Muscle of leg (tissue), 11 donors: ENCODE results near the gene ABL1. TPM values are rescaled to one million over a fixed set of nuclear protein-coding genes. Genes with fewer than 3 reads are reported as not detected.
"Not testable (repeated sequence)": the region's sequence is repeated elsewhere in the genome, so short reads cannot be mapped to it uniquely, and the experiment has no call there.

Experiments
- DNase-seq: peaks from one replicate; pipeline ENCODE4 v3.0.0; 2013
- H3K27ac ChIP-seq: one replicate; pipeline ENCODE4 v1.5.1; 2013; ENCODE audit warnings: mild to moderate bottlenecking, low read length, control low read depth
- H3K27me3 ChIP-seq: one replicate; pipeline ENCODE4 v1.6.1; 2013; ENCODE audit warnings: low read length; ENCODE audit not compliant: control insufficient read depth, insufficient read depth
- H3K36me3 ChIP-seq: one replicate; pipeline ENCODE4 v1.6.1; 2013; ENCODE audit warnings: low read length; ENCODE audit not compliant: control insufficient read depth, insufficient read depth
- H3K4me1 ChIP-seq: one replicate; pipeline ENCODE4 v1.6.1; 2013; ENCODE audit warnings: low read length; ENCODE audit not compliant: control insufficient read depth, insufficient read depth
- H3K4me3 ChIP-seq: one replicate; pipeline ENCODE4 v1.5.1; 2013; ENCODE audit warnings: low read length, control low read depth
- H3K9me3 ChIP-seq: replicated peaks from 2 replicates; pipeline ENCODE4 v1.6.1; 2013; ENCODE audit warnings: low read depth, low read length; ENCODE audit not compliant: control insufficient read depth
- WGBS: methylation state at CpG from one replicate; pipeline ENCODE4 v1.1.5; 2013; ENCODE audit warnings: missing lambda C conversion rate; ENCODE audit not compliant: insufficient coverage; 5-methylcytosine and 5-hydroxymethylcytosine counted together
- polyA plus RNA-seq, 8 donors: library from polyadenylated mRNA; unstranded; fragments of 120-200 nt; gene quantifications; one replicate each; pipeline versions ENCODE4 v1.2.1 to v1.2.3, GENCODE V29; 2013; ENCODE audit warnings: inconsistent platforms in 1 of 8, low replicate concordance in 1 of 8; ENCODE audit not compliant: insufficient read length in 8 of 8, insufficient read depth in 1 of 8
- total RNA-seq: library from RNA; stranded (reverse); fragments of 120-200 nt; gene quantifications from one replicate; pipeline ENCODE4 v1.2.4, GENCODE V29; 2013

Gene ABL1
- total and polyA plus RNA-seq, 9 donors: 27.0 to 81.7 (median 67.0) TPM

DNA sequence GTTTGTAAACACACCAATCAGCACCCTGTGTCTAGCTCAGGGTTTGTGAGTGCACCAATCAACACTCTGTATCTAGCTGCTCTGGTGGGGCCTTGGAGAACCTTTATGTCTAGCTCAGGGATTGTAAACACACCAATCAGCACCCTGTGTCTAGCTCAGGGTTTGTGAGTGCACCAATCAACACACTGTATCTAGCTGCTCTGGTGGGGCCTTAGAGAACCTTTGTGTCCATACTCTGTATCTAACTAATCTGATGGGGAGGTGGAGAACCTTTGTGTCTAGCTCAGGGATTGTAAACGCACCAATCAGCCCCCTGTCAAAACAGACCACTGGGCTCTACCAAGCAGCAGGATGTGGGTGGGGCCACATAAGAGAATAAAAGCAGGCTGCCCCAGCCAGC is 75.6 kb downstream of the ABL1 start:
- H3K4me3 ChIP-seq, H3K27ac ChIP-seq, H3K36me3 ChIP-seq, DNase-seq, H3K9me3 ChIP-seq: not testable (repeated sequence)
- peaks cover 23% of the 10 kb centered on the region for H3K27me3 ChIP-seq
- whole genome bisulfite sequencing: no CpG with 5 or more reads among the region's 1 CpG
- peaks cover 19% of the 10 kb centered on the region for H3K4me1 ChIP-seq

DNA sequence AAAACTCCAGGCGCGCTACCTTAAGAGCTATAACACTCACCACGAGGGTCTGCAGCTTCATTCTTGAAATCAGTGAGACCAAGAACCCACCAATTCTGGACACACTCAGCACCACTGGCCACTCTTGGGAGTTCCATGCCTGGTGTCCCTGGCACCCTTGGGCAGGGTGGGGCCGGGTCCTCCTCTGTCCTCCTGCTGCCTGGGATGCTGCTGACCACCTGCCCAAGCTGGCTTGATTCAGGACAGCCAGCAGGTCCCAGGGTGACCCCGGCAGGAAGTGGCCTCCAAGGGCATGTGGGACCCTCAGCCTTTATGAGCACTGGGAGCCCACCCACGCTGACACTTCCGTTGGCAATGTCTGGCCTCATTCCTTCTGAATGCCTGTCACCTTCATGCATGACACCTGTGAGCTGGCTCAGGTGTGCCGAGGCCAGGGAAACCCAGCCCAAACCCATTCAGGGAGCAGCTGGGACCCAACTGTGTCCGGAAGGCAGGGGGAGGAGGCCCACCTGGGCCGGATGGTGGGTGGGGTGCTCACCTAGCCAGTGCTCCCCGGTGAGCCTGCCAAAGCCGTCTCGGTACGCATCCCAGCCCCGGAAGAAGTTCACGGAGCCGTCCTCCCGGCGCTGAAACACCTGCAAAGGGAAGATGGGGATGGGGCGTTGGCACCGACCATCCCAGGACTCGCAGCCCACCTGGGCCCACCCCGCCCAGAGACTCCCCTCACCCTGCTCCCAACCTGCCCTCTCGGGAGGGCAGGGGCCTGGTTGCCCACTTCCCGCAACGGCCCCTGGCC is 76.4 kb downstream of the ABL1 start:
- peaks cover 22% of the 10 kb centered on the region for H3K27me3 ChIP-seq
- DNase-seq: no peak
- 86% methylated on average over 15 of the region's 26 CpGs for WGBS
- H3K9me3 ChIP-seq: no peaks in the 10 kb centered on the region
- H3K36me3 ChIP-seq: no peaks in the 10 kb centered on the region
- H3K4me1 ChIP-seq: peaks cover 21% of the 10 kb centered on the region
- no peak overlapping the region for H3K4me3 ChIP-seq
- no peak overlapping the region for H3K27ac ChIP-seq

DNA sequence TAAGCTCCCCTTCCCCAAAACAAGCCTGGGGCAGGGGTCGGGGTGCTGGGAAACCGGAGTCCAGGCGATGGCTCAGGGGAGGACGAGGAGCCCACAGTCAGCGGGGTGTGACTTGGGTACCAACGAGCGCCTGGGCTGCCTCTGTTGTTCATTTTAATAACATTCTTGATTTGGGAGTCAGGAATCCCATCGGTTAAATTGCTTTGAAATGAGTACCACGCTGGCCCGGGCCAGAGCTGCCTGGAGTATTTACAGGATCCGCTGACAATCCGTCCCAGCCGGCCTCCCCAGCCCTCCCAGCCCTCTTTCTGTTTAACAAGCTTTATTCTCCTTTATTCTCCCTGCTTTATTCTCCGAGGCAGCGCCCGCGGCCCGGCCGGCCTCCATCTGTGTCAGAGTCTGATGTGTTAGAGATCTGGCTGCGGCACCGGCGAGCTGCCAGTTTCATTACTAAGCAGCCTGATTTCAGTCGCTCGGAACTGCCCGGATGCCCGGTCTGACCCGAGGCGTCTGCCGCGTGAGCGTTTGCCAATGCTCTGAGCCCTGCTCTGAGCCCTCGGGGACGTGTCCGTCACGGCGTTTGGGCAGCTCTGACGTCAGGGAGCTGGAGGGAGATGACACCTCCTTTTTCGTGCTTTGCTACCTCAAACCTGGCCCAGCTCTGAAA is 78.0 kb downstream of the ABL1 start:
- peaks cover 27% of the 10 kb centered on the region for H3K4me1 ChIP-seq
- no peaks in the 10 kb centered on the region for H3K36me3 ChIP-seq
- H3K9me3 ChIP-seq: no peaks in the 10 kb centered on the region
- DNase-seq: no peak
- 32% methylated on average over 37 of the region's 38 CpGs for WGBS
- no peak overlapping the region for H3K4me3 ChIP-seq
- no peak overlapping the region for H3K27ac ChIP-seq
- H3K27me3 ChIP-seq: peaks cover 32% of the 10 kb centered on the region

DNA sequence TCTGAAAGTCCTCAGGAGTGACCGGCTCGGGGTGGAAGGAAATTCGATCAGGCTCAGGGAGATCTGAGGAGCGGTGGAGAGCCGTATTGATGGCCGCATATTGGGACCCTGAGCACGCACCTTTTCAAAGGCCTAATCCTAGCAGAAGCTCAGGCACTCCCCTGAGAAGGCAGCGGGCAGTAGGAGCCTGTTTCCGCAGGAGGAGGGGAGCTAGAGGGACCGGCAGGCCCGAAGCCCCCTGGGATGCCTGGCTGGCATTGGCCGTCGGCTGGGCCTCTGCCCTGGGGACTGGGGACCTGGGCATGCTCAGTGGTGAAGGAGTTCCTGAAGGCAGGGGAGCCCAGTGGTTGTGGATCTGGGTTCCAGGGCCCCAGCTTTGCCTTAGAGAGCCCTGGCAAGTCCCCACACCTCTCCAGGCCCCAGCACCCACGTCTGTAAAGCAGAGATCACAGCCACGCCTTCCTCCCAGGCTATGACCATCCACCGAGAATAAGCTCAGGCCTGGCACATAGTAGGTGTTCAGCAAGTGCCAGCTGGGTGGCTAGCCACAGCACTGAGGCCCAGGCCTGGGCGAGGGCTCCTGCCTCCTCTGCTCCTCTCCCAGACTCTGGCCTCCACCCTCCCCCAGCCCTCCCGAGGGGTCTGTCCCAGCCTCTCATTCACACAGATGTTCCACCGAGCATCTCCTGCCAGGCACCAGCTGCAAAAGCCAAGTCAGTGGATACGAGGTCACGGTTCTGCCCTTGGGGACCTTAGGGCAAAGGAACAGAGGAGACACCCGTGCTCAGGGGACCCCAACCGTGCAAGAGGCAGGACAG is 78.8 kb downstream of the ABL1 start:
- peaks cover 27% of the 10 kb centered on the region for H3K4me1 ChIP-seq
- H3K36me3 ChIP-seq: no peaks in the 10 kb centered on the region
- H3K27me3 ChIP-seq: peaks cover 35% of the 10 kb centered on the region
- 35% methylated on average over 23 of the region's 23 CpGs for WGBS
- no peak overlapping the region for H3K27ac ChIP-seq
- H3K4me3 ChIP-seq: no peak overlapping the region
- H3K9me3 ChIP-seq: no peaks in the 10 kb centered on the region
- DNase-seq: peak; percentile 49

DNA sequence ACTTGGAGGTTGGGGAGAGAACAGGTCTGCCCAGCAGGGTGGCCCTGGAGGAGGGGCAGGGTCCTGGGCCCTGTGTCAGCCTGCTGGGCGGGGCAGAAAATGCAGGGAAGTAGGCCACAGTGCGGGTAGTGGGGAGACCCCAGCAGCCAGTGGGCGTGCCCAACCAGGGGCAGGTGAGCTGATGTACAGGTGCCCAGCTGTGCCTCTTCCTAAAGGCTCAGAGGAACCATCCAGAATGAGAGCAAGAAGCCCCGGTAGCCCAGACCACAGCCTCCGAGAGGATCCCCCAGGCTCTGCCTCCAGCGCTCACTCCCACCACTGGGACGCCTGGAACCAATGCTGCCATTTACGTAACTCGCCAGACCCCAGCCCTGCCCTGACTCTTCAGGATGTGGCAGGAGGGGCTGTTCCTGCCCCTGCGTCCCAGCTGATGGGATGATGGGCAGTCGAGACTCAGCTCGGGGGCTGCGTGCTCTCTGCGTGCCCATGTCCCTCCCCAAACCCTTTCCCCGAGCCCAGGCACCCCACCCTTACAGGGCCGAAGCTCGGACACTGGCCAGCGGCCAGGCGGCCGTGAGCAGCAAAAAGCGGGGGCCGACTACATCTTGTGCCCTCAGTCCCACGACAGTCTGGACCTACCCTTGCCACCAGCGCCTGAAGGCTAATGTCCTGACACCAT is 79.5 kb downstream of the ABL1 start:
- no peak for DNase-seq
- no peak overlapping the region for H3K27ac ChIP-seq
- H3K9me3 ChIP-seq: no peaks in the 10 kb centered on the region
- WGBS: 70% methylated on average over 16 of the region's 24 CpGs
- peaks cover 27% of the 10 kb centered on the region for H3K4me1 ChIP-seq
- H3K36me3 ChIP-seq: no peaks in the 10 kb centered on the region
- peaks cover 41% of the 10 kb centered on the region for H3K27me3 ChIP-seq
- no peak overlapping the region for H3K4me3 ChIP-seq

DNA sequence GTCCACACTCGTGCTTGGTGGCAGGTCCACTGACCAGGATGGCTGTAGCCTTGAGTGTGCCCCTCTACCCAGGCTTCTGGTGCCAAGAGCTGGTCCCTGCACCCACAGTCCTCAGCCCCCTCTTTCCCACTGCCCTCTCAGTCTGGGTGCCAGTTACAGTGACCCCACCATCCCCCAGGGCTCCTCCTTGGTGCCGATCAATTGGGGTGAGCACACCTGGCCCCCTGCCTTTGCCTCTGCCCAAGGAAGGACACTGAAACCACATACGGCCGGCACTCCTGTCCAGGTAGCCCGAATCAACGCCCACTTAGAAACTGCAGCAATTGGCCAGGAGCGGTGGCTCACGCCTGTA is 80.0 kb downstream of the ABL1 start:
- H3K4me1 ChIP-seq: peaks cover 27% of the 10 kb centered on the region
- H3K36me3 ChIP-seq: no peaks in the 10 kb centered on the region
- WGBS: 88% methylated on average over 8 of the region's 8 CpGs
- no peak overlapping the region for H3K27ac ChIP-seq
- peaks cover 43% of the 10 kb centered on the region for H3K27me3 ChIP-seq
- H3K4me3 ChIP-seq: no peak overlapping the region
- no peak for DNase-seq
- no peaks in the 10 kb centered on the region for H3K9me3 ChIP-seq

DNA sequence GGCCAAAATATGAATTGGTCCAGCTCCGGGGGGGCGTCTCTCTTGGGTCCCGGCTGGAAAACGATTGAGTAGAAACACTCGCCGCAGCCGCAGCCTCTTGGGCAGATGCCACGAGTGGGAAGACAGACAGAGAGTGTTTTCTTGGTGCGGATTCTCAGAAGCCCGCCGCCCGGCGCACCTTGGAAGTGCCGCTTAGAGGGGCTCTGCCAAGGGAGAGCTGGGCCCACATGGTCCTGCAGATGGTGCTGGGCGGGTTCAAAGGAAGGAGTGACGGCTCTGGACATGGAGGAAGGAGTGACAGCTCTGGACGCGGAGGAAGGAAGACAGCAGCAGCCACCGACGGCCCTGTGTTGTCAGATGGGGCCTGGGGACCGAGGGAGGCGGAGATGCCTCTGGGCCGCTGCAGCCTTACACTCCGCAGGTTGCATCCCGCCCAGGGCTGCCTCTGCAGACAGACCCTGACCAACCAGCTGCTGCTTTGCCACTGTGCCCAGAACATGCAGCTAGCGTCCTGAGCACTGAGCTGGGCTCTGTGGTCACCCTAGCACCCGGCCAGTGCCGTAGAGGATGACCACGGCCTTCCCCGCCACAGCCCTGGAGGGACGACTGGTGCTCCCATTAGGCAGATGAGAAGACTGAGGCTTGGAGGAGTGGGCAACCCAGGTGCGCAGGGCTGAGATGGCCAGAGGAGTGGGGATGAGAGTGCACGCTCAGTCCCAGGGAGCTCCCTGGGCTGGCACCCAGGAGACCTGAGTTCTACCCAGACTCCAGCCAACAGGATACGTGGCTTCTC is 82.3 kb downstream of the ABL1 start:
- Histone ChIP-seq H3K36me3 (no peaks in the 10 kb centered on the region), H3K27ac (no peak overlapping the region), H3K27me3 (peaks cover 64% of the 10 kb centered on the region), H3K9me3 (no peaks in the 10 kb centered on the region), H3K4me1 (peaks cover 42% of the 10 kb centered on the region), H3K4me3 (no peak overlapping the region)
- peak; percentile 37 for DNase-seq
- WGBS: 55% methylated on average over 31 of the region's 34 CpGs

DNA sequence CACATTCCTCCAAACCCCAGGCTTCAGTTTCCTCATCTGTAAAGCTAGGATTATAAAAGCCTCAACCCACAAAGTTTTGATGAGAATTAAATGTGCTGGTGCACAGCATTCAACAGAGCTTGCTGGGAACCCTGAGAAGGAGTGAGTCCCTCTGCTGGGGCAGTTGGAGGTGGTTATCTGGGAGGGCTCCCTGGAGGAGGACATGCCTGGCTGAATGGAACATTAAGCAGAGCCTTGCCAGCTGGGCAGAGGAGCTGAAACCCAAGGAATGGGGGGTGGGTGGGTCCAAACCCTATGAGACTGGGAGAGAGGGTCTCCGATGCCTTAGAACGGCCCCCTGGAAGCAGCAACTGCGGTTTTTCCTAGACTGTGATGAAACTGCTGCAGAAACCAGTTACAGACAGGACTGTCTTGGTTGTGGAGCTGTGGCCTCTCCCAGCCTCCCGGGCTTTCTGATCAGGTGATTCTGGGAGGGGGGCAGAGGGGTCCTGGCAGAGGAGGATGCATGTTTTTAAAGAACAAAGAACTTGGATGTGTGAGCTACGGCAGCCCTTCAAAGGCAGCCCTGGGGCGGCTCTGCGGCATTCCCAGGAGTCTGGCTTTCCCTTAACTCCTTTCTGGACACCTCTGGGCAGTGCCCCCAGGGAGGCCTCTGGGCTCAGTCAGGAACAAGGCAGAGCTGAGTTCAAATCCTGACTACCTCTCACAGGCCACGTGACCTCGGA is 83.2 kb downstream of the ABL1 start:
- Histone ChIP-seq H3K36me3 (no peaks in the 10 kb centered on the region), H3K27me3 (peaks cover 64% of the 10 kb centered on the region), H3K9me3 (no peaks in the 10 kb centered on the region), H3K4me1 (peaks cover 36% of the 10 kb centered on the region), H3K4me3 (no peak overlapping the region), H3K27ac (no peak overlapping the region)
- DNase-seq: no peak
- WGBS: 68% methylated on average over 8 of the region's 9 CpGs
